CD14-positive monocyte (primary cell): ENCODE results near the gene FRMD4A. TPM values are rescaled to one million over a fixed set of nuclear protein-coding genes. Genes with fewer than 3 reads are reported as not detected.

Experiments used
- DNase-seq, 3 donors: peaks; one replicate each; pipeline ENCODE4 v3.0.0-alpha.2; 2011 to 2022
- H2AFZ ChIP-seq: 2 replicates; pipeline ENCODE4 v1.6.0; 2012; ENCODE audit warnings: mild to moderate bottlenecking, low read depth, low read length, inconsistent platforms; ENCODE audit not compliant: insufficient read depth, poor library complexity, severe bottlenecking
- H3K27ac ChIP-seq, 2 donors: 1 replicate in 1 of 2; 2 replicates in 1 of 2; pipeline ENCODE4 v1.5.1; 2012 to 2013; ENCODE audit warnings: low read length in 2 of 2, control low read depth in 1 of 2, inconsistent platforms in 1 of 2, low read depth in 1 of 2, mild to moderate bottlenecking in 1 of 2
- H3K27me3 ChIP-seq, 2 donors: one replicate each; pipeline versions ENCODE4 v1.6.0 to v1.6.1; 2011 to 2013; ENCODE audit warnings: low read length in 2 of 2; ENCODE audit not compliant: control insufficient read depth in 2 of 2, insufficient read depth in 2 of 2
- H3K36me3 ChIP-seq, 2 donors: replicated peaks in 1 of 2; 1 replicate in 1 of 2; 2 replicates in 1 of 2; pipeline versions ENCODE4 v1.5.1 to v1.6.1; 2012 to 2013; ENCODE audit warnings: low read length in 2 of 2, control low read depth in 1 of 2, inconsistent platforms in 1 of 2, mild to moderate bottlenecking in 1 of 2; ENCODE audit not compliant: insufficient read depth in 2 of 2, control insufficient read depth in 1 of 2
- H3K4me1 ChIP-seq, 2 donors: 1 replicate in 1 of 2; 2 replicates in 1 of 2; pipeline versions ENCODE4 v1.5.1 to v1.6.1; 2012 to 2013; ENCODE audit warnings: low read length in 2 of 2, control low read depth in 1 of 2, inconsistent platforms in 1 of 2, mild to moderate bottlenecking in 1 of 2, moderate library complexity in 1 of 2; ENCODE audit not compliant: insufficient read depth in 2 of 2, control insufficient read depth in 1 of 2
- H3K4me2 ChIP-seq: replicated peaks from 2 replicates; pipeline ENCODE3; 2012; ENCODE audit warnings: low read length, moderate library complexity, mild to moderate bottlenecking; ENCODE audit not compliant: poor library complexity, severe bottlenecking; ENCODE audit errors: extremely low read depth
- H3K4me3 ChIP-seq, 3 experiments: fragments of 200-600 bp in 1 of 3; sonication (generic) in 1 of 3; replicated peaks in 1 of 3; 1 replicate in 2 of 3; 2 replicates in 1 of 3; pipeline ENCODE4 v1.5.1; 2011 to 2013; ENCODE audit warnings: low read length in 3 of 3, mild to moderate bottlenecking in 3 of 3, control low read depth in 2 of 3, low read depth in 2 of 3, inconsistent platforms in 1 of 3, moderate library complexity in 1 of 3
- H3K79me2 ChIP-seq: 2 replicates; pipeline ENCODE4 v1.6.0; 2012; ENCODE audit warnings: mild to moderate bottlenecking, control low read depth, inconsistent platforms, low read length, moderate library complexity; ENCODE audit not compliant: insufficient read depth
- H3K9ac ChIP-seq: 2 replicates; pipeline ENCODE4 v1.6.0; 2017; ENCODE audit warnings: low read length, mild to moderate bottlenecking; ENCODE audit not compliant: insufficient read depth, poor library complexity, severe bottlenecking
- H3K9me3 ChIP-seq, 2 donors: replicated peaks in 1 of 2; 1 replicate in 1 of 2; 2 replicates in 1 of 2; pipeline versions ENCODE4 v1.5.1 to v1.6.1; 2012 to 2013; ENCODE audit warnings: low read length in 2 of 2, control low read depth in 1 of 2; ENCODE audit not compliant: control insufficient read depth in 1 of 2, insufficient read depth in 1 of 2
- H4K20me1 ChIP-seq: 2 replicates; pipeline ENCODE4 v1.6.0; 2012; ENCODE audit warnings: mild to moderate bottlenecking, low read length, control low read depth, moderate library complexity; ENCODE audit not compliant: insufficient read depth
- H3K27ac Mint-ChIP-seq, 7 donors: one replicate each; pipeline ENCODE4 v1.8.0; 2020; ENCODE audit warnings: mild to moderate bottlenecking in 7 of 7, mixed read lengths in 7 of 7, moderate library complexity in 6 of 7, inconsistent platforms in 2 of 7
- H3K27me3 Mint-ChIP-seq, 3 donors: one replicate each; pipeline ENCODE4 v1.8.0; 2021 to 2022; ENCODE audit warnings: low read depth in 3 of 3, mild to moderate bottlenecking in 3 of 3, mixed read lengths in 3 of 3, moderate library complexity in 3 of 3, inconsistent platforms in 1 of 3
- H3K36me3 Mint-ChIP-seq, 2 donors: one replicate each; pipeline ENCODE4 v1.8.0; 2020; ENCODE audit warnings: mixed read lengths in 2 of 2, inconsistent platforms in 1 of 2, mild to moderate bottlenecking in 1 of 2
- H3K4me1 Mint-ChIP-seq: one replicate; pipeline ENCODE4 v1.8.0; 2020; ENCODE audit warnings: mild to moderate bottlenecking, mixed read lengths
- H3K4me3 Mint-ChIP-seq, 2 donors: one replicate each; pipeline ENCODE4 v1.8.0; 2020; ENCODE audit warnings: mild to moderate bottlenecking in 2 of 2, mixed read lengths in 2 of 2, moderate library complexity in 1 of 2
- H3K9me3 Mint-ChIP-seq, 7 donors: one replicate each; pipeline ENCODE4 v1.8.0; 2020 to 2022; ENCODE audit warnings: mixed read lengths in 7 of 7, mild to moderate bottlenecking in 6 of 7, moderate library complexity in 6 of 7, inconsistent platforms in 2 of 7
- CTCF ChIP-seq: fragments of 200-600 bp; IDR thresholded peaks from one replicate; pipeline ENCODE4 v1.8.0; 2022; ENCODE audit warnings: antibody characterized with exemption, mild to moderate bottlenecking
- WGBS: methylation state at CpG from one replicate; pipeline ENCODE4 v1.1.5; 2013; ENCODE audit warnings: missing lambda C conversion rate; ENCODE audit not compliant: insufficient coverage; 5-methylcytosine and 5-hydroxymethylcytosine counted together
- intact Hi-C, 2 donors: fragments of 100-400 bp; cut with micrococcal nuclease; formaldehyde crosslinking; loops; one replicate each; pipeline versions ENCODE4 v1.15.0 to v1.15.1; 2023
- polyA plus RNA-seq, 3 donors: library from polyadenylated mRNA; depleted of rRNA in 1 of 3; unstranded in 2 of 3; stranded (reverse) in 1 of 3; fragments of 300-500 nt in 2 of 3; fragments of >200 nt in 1 of 3; fragmentation: Illumina TruSeq in 2 of 3; gene quantifications; 1 replicate in 2 of 3; 2 replicates in 1 of 3; pipeline ENCODE4 v1.2.3, GENCODE V29; 2012 to 2021

FRMD4A gene
- polyA plus RNA-seq, 3 donors, result 0.12 TPM; not detected in 2

DNA sequence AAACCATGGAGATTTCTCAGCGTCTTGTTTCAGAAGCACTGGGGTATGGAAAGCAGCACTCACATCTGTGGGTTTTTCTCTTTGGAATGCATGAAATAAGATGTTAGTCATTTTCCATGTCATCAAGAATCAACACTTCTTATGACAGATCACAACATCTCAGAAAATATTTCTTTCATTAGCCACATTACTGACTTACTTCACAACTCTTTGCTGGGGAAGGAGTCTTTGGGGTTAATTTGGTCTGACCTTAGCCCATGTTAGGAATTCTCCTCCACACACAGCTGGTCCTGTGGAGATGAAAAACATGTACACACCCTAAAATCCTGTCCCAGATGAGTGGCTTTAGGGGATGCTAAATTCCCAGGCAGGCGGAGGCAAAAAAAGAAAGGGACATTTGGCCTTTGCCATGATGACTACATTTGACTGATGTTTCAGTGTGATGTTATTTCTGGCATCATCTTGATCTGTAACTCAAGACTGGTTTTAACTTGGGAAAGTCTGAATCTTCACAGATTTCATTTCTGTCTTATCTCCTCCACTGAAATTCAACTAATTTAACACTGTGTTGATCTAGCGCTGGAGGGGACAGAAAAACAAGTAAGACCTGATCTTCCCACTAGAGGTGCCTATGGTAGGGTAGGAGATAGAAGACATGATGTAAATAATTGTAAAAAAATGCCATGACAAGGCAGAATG lies 380.7 kb downstream of the FRMD4A start:
- H3K36me3 ChIP-seq, result no peaks in the 10 kb centered on the region
- H3K4me1 Mint-ChIP-seq, result peaks cover 2% of the 10 kb centered on the region
- H3K4me3 Mint-ChIP-seq, result no peak overlapping the region
- intact Hi-C loops, result no loop called here
- H3K4me1 ChIP-seq, result no peaks in the 10 kb centered on the region
- H2AFZ ChIP-seq, result no peak overlapping the region
- H3K27me3 Mint-ChIP-seq, result peaks cover 7 to 17% (median 9%) of the 10 kb centered on the region in 3 donors
- TF ChIP-seq CTCF, result no peak
- H3K27me3 ChIP-seq, result peaks cover 0 to 2% of the 10 kb centered on the region in 2 donors
- no peak overlapping the region for H3K27ac ChIP-seq
- no peak overlapping the region for H3K27ac Mint-ChIP-seq
- no peak overlapping the region for H3K9ac ChIP-seq
- WGBS, result 80% methylated on average over 1 of the region's 3 CpGs
- H3K4me2 ChIP-seq, result no peak overlapping the region
- peaks cover 0 to 4% of the 10 kb centered on the region in 2 donors for H3K9me3 ChIP-seq
- no peak overlapping the region for H3K4me3 ChIP-seq
- no peaks in the 10 kb centered on the region for H4K20me1 ChIP-seq
- H3K36me3 Mint-ChIP-seq, result no peaks in the 10 kb centered on the region
- no peak for DNase-seq
- H3K79me2 ChIP-seq, result no peaks in the 10 kb centered on the region
- H3K9me3 Mint-ChIP-seq, result peaks cover 0 to 8% (median 3%) of the 10 kb centered on the region in 7 donors

DNA sequence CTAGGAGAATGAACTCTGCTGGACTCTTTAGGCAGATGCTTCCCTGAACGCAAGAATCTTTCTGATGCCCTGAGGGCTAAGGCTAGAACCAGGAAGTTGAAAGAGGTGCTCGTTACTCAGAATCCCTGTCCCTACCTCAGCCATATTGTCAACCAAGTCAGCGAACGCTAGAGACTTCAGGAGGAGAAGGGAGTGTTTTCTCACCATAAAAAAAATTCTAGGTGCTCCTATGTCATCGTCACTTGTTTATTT lies 384.6 kb downstream of the FRMD4A start:
- no peaks in the 10 kb centered on the region for H3K4me1 ChIP-seq
- Mint-ChIP-seq H3K4me1 (peaks cover 2% of the 10 kb centered on the region), H3K36me3 (no peaks in the 10 kb centered on the region), H3K9me3 (peaks cover 0 to 3% (median 2%) of the 10 kb centered on the region in 7 donors), H3K27me3 (peaks cover 10 to 15% (median 14%) of the 10 kb centered on the region in 3 donors), H3K4me3 (no peak overlapping the region), H3K27ac (peak overlapping the region in 1 of 7 donors; percentile 28)
- H2AFZ ChIP-seq, result no peak overlapping the region
- H3K9ac ChIP-seq, result no peak overlapping the region
- no peak overlapping the region for H3K27ac ChIP-seq
- no peak for DNase-seq
- H3K27me3 ChIP-seq, result peaks cover 0 to 5% of the 10 kb centered on the region in 2 donors
- no peak overlapping the region for H3K4me2 ChIP-seq
- H3K79me2 ChIP-seq, result no peaks in the 10 kb centered on the region
- WGBS, result no CpG with 5 or more reads among the region's 5 CpGs
- no peaks in the 10 kb centered on the region for H3K36me3 ChIP-seq
- H4K20me1 ChIP-seq, result no peaks in the 10 kb centered on the region
- TF ChIP-seq CTCF, result no peak
- intact Hi-C loops, result no loop called here
- H3K9me3 ChIP-seq, result no peaks in the 10 kb centered on the region
- H3K4me3 ChIP-seq, result no peak overlapping the region
